HG03342 (cell line): ENCODE data around the gene CA5B.
"Not testable (repeated sequence)": the region's sequence is repeated elsewhere in the genome, so short reads cannot be mapped to it uniquely, and the experiment has no call there.

Source experiments
- ATAC-seq: cut with Tn5 transposase; IDR thresholded peaks from one replicate; pipeline ENCODE4 v1.9.1; 2021; ENCODE audit warnings: mild to moderate bottlenecking, moderate library complexity; ENCODE audit not compliant: unreplicated experiment

The CA5B gene

DNA sequence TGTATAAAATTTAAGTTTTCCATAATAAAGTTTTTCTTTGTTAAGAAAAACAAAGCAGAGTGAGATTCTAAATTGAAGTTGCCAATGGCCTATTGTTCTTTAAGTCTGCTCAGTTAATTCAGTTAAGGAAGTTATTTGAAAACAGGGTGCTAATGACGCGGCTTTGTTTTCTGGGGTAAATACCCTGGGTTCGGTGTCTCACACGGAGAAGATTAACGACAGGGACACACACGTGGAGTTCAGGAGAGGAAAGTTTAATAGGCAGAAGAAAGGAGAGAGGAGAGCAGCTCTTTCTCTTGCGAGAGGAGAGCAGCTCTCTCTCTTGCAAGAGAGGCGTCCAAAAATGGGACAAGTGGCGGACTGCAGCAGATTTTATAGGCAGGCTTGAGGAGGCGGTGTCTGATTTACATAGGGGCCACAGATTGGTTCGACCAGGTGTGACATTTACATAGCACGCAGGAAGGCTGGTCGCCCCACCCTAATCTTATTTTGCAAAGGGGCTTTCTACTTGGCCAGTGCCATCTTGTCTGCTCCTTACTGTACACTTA is 9.6 kb downstream of the CA5B start:
- ATAC-seq, result no peak

DNA sequence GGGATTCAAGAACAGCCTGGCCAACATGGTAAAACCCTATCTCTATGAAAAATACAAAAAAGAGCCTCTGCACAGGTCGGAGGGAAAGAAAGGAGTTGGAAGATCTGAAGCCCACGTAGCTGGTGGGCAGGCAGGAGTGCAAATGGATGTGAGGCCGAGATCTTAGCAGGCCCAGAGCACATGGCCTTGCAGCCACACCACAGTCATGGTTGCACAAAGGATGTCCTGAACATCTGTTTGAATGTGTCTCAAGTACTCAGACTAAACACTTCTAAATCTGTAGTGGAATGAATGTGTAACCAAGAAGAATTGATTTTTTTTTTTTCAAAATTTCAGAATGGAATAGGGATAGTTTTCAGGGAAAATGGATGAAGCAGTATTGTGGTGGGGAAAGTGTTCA is 10.8 kb downstream of the CA5B start:
- ATAC-seq, result no peak

DNA sequence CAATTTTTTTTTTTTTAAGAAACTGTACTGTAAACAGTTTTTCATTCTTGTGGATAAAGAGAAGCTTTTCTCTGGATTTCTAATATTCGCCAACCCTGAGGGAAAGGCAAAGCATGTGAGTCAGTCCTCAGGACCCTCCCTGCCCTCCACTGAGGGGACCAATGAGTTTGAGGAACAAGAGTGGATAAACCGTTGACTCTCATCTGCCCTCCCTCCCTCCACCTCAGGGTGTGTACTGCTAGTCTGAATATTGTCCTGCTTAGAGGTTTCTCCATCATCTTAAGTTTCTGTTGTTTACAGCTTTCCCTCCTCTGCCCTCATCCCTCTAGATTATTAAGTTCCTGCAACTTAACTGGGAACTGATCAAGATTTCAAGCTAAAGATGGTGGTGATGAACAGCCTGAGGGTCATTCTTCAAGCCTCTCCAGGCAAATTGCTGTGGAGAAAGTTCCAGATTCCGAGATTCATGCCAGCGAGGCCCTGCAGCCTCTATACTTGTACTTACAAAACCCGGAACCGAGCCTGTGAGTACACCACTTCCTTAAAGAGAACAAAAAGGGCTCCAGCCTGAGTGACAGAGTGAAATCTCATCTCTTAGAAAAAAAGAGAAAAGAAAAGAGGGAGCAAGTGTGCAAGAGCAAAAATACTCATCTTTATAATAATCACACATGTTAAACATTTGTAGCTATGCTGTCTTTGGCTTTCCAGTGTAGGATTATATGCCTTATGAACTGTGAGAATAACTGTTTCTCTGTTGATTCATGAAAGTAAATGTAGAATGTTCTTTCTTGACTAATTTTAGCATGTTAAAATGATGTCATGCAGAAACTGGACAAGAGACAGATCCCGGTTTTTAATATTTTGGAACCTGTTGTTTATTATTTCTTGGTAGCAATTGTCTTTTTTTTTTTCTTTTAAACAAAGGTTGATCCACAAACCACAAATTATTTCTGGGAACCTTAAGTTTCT is 11.9 kb downstream of the CA5B start:
- peak; percentile 84 for ATAC-seq

DNA sequence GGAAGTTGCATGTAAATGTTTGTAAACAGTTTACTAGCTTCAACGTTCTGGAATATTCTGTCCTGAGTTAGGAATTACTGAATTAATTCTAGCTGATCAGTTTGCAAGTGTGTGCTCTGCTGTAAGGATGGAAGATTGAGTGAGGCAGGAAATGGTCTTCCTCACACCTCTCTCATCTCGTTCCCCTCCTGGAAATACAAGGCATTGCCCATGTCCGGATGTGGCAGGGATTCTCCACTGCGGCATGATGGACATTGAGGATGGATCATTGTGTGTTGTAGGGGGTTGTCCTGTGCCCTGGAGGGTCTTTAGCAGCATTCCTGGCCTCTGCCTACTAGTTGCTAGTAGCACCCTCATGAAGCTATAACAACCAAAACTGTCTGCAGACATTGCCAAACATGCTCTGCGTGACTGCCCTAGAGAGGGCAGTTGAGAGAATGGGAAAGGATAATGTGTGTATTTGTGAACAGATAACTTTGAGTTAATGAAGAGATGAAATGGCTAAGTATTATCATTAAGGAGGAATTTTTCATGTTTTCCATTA is 12.6 kb downstream of the CA5B start:
- no peak for ATAC-seq

DNA sequence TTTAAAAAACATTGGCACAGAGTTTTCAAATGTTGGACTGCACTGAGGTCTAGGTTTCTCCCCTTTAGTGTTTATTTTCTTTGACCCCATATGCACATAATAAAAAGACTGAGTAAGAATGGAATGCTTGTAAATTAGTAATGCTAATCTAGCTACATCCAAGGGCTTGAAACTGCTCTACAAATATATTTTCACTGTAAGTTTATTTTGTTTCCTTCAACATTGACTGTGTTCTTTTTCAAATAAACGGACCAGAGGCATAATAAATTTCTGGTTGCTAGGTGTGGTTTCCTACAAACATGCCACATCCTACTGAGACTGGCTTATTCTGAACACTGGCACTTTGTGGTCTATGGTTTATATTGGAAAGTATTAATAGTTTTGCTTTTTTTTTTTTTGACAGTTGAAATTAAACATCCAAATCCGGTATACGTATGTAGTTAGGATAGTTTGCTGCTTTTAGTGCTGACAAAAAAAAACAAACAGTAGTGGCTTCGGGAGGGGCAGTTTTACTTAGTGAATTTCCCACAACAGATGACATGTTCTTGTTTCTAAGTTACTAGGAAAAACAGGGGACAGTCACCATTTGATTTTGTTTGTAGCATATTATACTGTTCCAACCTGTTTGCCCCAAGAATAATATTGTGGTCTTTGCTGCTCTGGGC is 13.2 kb downstream of the CA5B start:
- ATAC-seq, result peak; percentile 54

DNA sequence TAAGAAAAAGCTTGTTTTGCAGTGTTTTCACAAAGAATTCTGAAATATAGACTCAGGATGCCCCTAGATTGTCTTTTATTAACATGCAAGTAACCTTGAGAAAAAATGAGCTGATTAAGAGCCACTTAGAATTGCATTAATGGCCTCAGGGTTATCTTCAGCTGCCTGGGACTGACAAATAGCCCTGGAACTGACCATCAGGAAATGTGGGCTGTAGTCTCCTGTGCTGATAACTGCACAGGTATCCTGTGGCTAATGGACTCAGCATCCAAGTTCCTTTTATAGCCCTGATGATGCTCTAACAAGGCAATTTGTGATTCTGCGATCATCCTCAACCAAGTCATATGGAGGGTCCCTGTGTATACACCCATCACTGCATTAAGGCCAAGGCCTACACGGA is 17.0 kb downstream of the CA5B start:
- no peak for ATAC-seq

DNA sequence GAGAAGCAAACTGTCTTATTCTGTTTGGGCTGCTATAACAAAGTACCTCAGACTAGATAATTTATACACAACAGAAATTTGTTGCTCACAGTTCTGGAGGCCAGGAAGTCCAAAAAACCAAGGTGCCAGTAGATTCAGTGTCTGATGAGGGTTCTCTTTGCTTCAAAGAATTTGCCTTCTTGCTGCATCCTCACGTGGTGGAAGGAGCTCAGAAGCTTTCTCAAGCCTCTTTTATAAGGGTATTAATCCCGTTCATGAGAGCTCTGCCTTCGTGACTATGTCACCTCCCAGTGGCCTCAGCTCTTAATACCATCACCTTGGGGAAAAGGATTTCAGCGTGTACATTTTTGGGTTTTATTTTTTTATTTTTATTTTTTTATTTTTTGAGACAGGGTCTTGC is 20.1 kb downstream of the CA5B start:
- no peak for ATAC-seq

DNA sequence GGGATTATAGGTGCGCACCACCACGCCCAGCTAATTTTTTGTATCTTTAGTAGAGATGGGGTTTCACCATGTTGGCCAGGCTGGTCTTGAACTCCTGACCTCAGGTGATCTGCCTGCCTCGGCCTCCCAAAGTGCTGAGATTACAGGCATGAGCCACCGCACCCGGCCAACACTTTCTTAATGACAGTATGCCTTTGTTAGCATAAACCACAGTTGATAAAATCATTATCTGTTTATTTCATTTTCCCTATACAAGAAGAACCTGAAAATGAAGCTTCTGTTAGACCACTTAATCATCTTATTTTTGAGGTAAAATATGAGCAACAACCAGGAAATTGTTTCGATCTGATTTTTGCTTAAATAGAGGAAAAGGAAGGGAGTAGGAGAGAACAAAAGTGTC is 21.8 kb downstream of the CA5B start:
- ATAC-seq, result not testable (repeated sequence)

DNA sequence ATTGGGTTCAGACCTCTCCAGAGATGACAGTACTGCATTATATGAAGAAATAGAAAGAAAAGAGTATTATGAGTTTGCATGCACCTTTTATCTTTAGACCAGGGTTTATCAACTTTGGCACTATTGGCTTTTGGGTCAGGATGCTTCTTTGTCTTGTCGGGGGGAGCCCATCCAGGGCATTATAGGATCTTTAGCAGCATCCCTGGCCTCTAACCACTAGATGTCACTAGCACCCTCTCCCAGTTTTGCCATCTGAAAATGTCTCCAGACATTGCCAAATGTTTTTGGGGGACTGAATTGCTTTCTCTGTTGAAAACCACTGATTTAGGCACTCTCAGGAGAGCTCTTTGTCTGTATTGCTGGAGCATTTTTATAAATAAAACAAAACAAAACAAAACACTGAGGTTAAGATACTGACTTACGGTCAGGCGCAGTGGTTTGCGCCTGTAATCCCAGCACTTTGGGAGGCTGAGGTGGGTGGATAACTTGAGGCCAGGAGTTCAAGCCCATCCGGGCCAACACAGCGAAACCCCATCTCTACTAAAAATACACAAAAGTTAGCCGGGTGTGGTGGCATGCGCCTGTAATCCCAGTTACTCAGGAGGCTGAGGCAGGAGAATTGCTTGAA is 23.6 kb downstream of the CA5B start:
- ATAC-seq, result peak; percentile 52

DNA sequence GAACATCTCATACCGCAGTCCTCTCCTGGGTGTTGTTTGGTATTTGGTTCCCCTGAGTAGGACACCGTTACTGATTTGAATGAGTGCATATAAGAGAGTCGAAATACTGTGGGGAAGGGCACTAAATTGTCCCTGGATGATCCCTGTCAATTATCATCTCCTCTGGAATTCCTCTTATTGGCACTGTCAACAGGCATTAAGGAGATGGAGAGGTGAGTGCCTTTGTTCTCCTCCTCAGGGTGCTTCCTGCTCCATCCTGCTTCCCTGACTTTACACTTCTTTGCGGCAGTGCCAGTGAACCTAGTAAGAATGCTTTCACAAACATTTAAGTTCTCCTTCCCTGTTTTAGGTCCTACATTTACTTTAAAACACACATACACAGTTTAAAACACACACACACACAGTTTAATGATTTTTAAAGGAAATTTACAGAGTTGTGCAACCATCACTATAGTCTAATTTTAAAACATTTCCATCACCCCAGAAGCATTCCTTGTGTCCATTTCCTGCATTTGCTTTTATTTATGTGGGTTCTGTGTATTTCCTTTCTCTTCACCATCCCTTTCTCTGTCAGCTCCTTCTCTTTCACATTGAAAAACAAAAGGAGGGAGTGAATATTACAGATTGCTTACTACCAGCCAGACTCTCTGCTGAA is 31.4 kb downstream of the CA5B start:
- ATAC-seq, result no peak

DNA sequence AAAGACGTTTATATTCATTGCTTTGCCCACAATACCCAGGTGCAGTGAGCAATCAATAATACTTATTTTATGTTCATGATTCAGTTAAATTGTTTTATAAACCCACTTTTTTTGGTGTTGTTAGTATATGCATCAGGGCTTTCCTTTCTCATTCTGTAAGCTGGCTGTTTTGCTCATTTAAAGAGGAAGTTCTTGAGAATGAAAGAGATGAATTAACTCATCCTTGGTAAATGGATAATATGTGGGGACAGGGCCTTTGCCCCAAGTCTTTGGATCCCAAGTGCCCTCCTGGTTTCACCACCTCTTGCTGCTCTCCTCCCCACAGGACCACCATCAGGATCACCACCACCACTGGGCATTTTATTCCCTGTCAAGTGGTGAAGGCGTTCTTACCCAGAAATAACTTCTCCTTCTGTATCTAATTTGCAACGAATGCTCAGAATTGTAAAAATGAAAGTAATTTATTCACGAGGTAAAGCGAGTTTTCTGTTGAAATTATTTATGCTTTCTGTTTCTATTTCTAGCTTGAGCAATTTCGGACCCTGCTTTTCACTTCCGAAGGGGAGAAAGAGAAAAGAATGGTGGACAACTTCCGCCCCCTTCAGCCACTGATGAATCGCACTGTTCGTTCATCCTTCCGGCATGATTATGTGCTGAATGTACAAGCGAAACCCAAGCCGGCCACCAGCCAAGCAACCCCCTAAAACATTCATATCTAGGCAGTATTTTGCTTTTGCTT is 44.1 kb downstream of the CA5B start:
- ATAC-seq, result peak; percentile 93

DNA sequence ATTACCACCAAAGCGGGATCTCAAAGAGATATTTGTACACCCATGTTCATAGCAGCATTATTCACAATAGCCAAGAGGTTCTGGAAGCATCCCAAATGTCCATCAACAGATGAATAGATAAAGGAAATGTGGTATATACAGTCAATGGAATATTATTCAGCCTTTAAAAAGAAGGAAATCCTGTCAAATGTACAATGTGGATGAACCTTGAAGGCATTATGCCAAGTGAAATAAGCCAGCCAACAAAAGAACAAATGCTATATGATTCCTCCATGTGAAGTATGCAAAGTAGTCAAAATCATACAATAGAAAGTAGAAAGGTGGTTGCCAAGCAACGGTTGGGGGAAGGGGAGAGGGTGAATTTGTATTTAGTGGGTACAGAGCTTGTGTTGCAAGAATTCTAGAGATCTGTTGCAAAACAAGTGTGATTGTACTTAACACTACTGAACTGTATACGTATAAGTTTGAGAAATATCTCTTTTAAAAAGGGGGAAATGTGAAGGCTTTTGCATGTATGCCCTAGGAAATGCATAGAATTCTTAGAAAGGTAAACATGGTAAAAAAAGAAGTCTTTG is 47.2 kb downstream of the CA5B start:
- no peak for ATAC-seq

DNA sequence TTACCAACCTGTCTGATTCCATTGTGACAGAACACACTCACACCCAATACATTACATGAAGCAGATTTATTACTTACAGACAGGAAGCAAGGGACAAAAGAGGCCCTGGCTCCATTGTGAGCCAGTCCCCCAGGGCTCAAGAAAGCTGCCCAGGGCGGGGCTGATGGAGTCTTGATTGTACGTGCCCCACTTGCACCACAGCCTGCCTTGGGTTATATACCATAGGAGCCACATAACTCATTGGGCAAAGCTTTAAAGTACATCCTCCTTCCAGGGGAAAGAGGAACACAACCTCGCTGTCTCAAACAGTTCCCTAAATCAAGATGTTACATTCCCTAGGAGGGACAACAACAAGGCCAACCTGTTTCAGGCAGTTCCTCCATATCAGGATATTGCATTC is 48.8 kb downstream of the CA5B start:
- no peak for ATAC-seq

DNA sequence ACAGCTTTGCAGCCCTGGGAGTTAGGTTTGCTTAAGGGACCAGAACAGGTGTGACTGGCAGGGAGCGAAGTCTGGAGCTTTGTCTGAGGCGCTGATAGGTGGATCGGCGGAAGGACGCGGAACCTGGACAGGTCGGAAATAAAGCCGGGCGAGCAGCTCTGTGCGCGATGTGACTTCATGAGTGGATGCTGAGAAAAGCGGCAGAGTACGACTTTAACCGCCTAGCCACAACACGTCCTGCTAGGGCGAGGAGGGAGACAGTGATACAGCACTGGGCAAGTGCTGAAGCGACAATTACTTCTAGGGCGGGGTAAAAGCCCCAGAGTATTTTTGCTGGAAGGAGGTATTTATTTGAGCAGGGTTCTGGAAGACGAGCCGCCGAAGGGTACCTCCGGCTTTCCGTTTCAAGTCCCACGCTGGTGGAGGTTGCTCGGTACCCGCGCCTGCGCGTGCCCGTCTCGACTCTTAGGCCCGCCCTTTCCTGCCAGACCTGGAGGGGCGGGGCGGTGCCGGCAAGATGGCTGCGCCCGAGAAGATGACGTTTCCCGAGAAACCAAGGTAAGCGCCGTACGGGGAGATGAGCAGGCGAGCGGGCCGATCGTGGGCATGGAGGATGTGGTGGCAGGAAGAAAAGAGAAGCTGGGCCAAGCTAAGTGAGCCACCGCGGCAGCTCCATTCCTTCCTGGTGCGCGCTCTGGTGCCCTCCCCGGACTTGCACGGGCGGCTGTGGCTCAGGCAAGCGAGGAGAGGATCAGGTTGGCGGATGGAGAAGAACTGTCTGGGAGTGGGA is 52.1 kb downstream of the CA5B start, which contains the start of gene ZRSR2:
ZRSR2 (plus strand) TSS at position 506 of the 790 bp plus-strand sequence; CDS start at position 518, 12 bp downstream.
- peak; percentile 87 for ATAC-seq

DNA sequence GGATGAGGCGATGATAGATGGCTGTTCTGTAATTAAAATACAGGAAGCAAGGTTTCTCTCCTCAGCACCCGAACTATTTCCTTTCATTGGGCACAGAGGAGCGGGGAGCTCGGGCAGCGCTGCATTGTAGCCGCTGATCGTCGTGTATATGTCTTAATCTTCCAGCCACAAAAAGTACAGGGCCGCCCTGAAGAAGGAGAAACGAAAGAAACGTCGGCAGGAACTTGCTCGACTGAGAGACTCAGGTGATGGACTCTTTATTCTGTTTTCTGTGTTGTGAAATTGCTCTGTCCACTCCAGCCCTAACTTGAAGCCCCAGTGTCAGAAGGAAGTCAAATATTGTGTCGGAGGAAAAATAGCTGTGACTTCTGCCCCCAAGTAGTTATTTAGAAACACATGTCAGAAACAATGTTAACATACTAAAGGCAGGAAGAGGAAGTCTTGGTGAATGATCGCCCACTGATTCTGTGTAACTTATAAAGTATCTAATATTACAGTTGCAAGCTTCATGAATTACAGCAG is 52.8 kb downstream of the CA5B start:
- ATAC-seq, result peak; percentile 32

DNA sequence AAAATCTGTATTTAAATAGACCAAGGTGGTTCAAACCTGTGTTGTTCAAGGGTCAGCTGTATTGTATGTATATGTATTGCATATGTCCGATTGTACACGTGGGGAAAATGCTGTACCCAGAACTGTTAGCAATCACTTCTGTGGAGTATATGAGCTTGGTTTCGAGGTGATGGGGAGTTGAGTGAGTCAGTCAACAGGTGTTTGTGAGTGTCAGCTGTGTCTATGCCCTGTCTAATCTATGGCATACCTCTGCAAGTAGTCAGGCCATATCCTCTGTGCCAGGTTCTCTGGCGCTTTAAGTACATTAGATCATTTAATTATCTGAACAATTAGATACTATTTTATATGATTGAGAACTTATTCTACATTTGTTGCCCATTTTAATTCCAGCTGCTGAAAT is 59.6 kb downstream of the CA5B start:
- ATAC-seq, result no peak

DNA sequence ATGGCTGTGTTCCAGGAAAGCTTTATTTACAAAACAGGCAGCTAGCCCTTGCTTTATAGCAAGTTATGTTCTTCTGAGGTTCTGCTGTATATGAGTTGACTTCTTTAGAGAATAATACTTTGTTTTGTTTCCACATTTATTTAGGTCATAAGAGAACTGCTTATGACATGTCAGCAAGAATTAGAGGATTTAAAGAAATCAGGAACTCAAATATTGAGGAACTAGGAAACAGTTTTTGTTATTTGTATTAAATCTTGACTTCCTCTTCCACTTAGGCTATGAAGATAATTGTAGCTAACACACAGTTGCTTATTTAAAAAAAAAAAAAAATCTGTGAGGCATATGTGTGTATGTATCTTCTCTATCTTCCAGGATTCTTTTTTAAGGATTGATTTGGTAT is 66.5 kb downstream of the CA5B start:
- ATAC-seq, result no peak

DNA sequence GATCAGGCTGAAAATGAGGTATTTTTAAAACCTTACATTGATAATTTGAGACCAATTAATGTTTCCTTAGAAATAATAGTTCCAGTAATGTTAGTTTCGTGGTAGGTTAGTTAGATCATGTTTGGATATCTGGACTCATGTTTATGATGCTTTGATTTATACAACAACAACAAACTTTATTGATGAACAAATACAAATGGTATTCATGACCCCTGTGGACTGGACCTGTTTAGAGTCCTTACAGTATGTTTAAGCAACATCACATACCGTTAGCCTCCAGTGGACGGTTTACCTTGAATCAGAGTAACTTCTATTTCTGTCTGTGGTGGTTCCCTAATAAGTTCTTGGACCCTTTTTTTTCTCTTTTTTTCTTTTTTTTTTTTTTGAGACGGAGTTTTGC is 70.2 kb downstream of the CA5B start:
- no peak for ATAC-seq
